Activated naive CD4-positive, alpha-beta T cell treated with anti-CD3 and anti-CD28 coated beads for 36 hours (primary cell): ENCODE measurements around the gene NEK6. TPM values are rescaled to one million over a fixed set of nuclear protein-coding genes. Genes with fewer than 3 reads are reported as not detected.

ENCODE experiments used
- CTCF ChIA-PET: fragments of 350-600 bp; sonication (Branson Sonifier 250); formaldehyde crosslinking; loops from one replicate; lab custom pipeline; 2021; ENCODE audit warnings: antibody characterized with exemption; lab: Charles Lee
- DNase-seq: peaks from one replicate; pipeline ENCODE4 v3.0.0-alpha.2; 2020
- H3K27ac Mint-ChIP-seq: one replicate; pipeline ENCODE4 v1.8.0; 2021; ENCODE audit warnings: mild to moderate bottlenecking, mixed read lengths
- H3K27me3 Mint-ChIP-seq: one replicate; pipeline ENCODE4 v1.8.0; 2021; ENCODE audit warnings: low read depth, mixed read lengths
- H3K36me3 Mint-ChIP-seq: one replicate; pipeline ENCODE4 v1.8.0; 2021; ENCODE audit warnings: low read depth, mixed read lengths
- H3K4me1 Mint-ChIP-seq: one replicate; pipeline ENCODE4 v1.8.0; 2021; ENCODE audit warnings: low read depth, mixed read lengths
- H3K4me3 Mint-ChIP-seq: one replicate; pipeline ENCODE4 v1.8.0; 2021; ENCODE audit warnings: mild to moderate bottlenecking, moderate library complexity, mixed read lengths
- H3K9me3 Mint-ChIP-seq: one replicate; pipeline ENCODE4 v1.8.0; 2021; ENCODE audit warnings: mixed read lengths
- intact Hi-C: fragments of 100-400 bp; cut with micrococcal nuclease; formaldehyde crosslinking; loops from one replicate; pipeline ENCODE4 v1.15.1; 2023
- total RNA-seq, 2 experiments: library from RNA; stranded (reverse); gene quantifications; one replicate each; pipeline ENCODE4 v1.2.3, GENCODE V29; 2021

Gene NEK6
- total RNA-seq, 2 experiments from 2014 or later, result 0.89 to 1.5 TPM

DNA sequence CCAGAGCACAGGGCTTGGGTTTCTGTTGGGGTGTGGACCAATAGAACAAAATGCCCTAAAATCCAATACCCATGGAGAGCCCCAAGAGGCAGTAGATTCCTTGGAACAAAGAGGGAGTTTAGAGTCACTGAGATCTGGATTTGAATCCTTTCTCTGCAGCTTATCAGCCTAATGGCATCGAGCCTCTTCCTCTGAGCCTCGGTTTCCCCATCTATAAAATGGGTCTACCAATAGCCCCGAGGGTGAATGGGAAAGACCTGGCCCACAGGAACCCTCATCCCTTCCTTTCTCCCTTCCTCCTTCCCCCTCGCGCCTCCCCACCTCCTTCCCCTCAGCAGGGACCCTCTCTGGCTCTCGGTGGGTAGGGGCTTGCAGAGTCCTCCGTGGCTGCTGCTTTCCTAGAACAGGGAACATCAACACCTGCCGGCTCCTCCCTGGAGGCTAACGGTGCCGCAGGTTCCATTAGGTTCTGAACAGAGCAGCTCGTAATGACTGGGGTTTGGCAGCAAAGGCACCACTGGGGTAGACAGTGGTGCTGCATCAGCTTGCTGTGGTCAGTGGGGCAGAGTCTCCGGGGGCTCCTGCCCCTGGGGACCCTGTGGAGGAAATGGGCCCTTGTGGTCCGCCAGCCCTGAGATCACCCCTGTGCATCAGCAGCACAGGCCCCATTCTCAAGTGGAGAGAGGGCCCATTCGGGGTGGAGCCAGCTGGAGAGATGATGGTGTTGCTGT, 40.3 kb downstream of the NEK6 start:
- Mint-ChIP-seq H3K27me3 (peaks cover 6% of the 10 kb centered on the region), H3K27ac (no peak overlapping the region), H3K4me1 (peaks cover 3% of the 10 kb centered on the region), H3K9me3 (no peaks in the 10 kb centered on the region), H3K4me3 (no peak overlapping the region), H3K36me3 (no peaks in the 10 kb centered on the region)
- CTCF ChIA-PET, result interaction anchor here (0.5 to 0.9 kb wide), 2 partner anchors 21 to 124 kb away, joined by 4 to 5 read pairs; no protein-coding TSS in a partner anchor
- no peak for DNase-seq
- intact Hi-C loops, result no loop called here

- H3K9me3 Mint-ChIP-seq, result no peaks in the 10 kb centered on the region
- CTCF ChIA-PET, result interaction anchor here (0.9 kb wide), 1 partner anchor 20 kb away, joined by 5 read pairs; no protein-coding TSS in a partner anchor
- peaks cover 6% of the 10 kb centered on the region for H3K27me3 Mint-ChIP-seq
- intact Hi-C loops, result no loop called here
- no peak overlapping the region for H3K4me3 Mint-ChIP-seq
- DNase-seq, result no peak
- H3K27ac Mint-ChIP-seq, result no peak overlapping the region
- H3K36me3 Mint-ChIP-seq, result no peaks in the 10 kb centered on the region
- H3K4me1 Mint-ChIP-seq, result peaks cover 3% of the 10 kb centered on the region
Observed at GRCh38 chr9:124298646-124299235, 41.0 kb downstream of the NEK6 start.

GRCh38 chr9:124299515-124300090, 41.9 kb downstream of the NEK6 start:
- peaks cover 2% of the 10 kb centered on the region for H3K4me1 Mint-ChIP-seq
- intact Hi-C loops, result no loop called here
- no peak overlapping the region for H3K4me3 Mint-ChIP-seq
- CTCF ChIA-PET, result interaction anchor here (0.5 kb wide), 1 partner anchor 82 kb away, joined by 7 read pairs; no protein-coding TSS in a partner anchor
- no peak for DNase-seq
- H3K9me3 Mint-ChIP-seq, result no peaks in the 10 kb centered on the region
- peaks cover 1% of the 10 kb centered on the region for H3K27me3 Mint-ChIP-seq
- no peaks in the 10 kb centered on the region for H3K36me3 Mint-ChIP-seq
- H3K27ac Mint-ChIP-seq, result no peak overlapping the region

GRCh38 chr9:124300312-124300711, 42.6 kb downstream of the NEK6 start:
- no peaks in the 10 kb centered on the region for H3K27me3 Mint-ChIP-seq
- no peak overlapping the region for H3K27ac Mint-ChIP-seq
- intact Hi-C loops, result no loop called here
- no peak overlapping the region for H3K4me3 Mint-ChIP-seq
- H3K4me1 Mint-ChIP-seq, result no peaks in the 10 kb centered on the region
- H3K36me3 Mint-ChIP-seq, result no peaks in the 10 kb centered on the region
- CTCF ChIA-PET, result no interaction called here
- no peaks in the 10 kb centered on the region for H3K9me3 Mint-ChIP-seq
- no peak for DNase-seq

- Mint-ChIP-seq H3K9me3 (no peaks in the 10 kb centered on the region), H3K27ac (no peak overlapping the region), H3K4me3 (no peak overlapping the region), H3K27me3 (no peaks in the 10 kb centered on the region), H3K36me3 (no peaks in the 10 kb centered on the region), H3K4me1 (no peaks in the 10 kb centered on the region)
- intact Hi-C loops, result no loop called here
- CTCF ChIA-PET, result no interaction called here
- DNase-seq, result no peak
Observed at GRCh38 chr9:124302921-124303320, 45.2 kb downstream of the NEK6 start.

GRCh38 chr9:124303762-124304161, 46.0 kb downstream of the NEK6 start:
- CTCF ChIA-PET, result no interaction called here
- Mint-ChIP-seq H3K36me3 (no peaks in the 10 kb centered on the region), H3K4me1 (no peaks in the 10 kb centered on the region), H3K27ac (no peak overlapping the region), H3K9me3 (no peaks in the 10 kb centered on the region), H3K27me3 (no peaks in the 10 kb centered on the region), H3K4me3 (no peak overlapping the region)
- DNase-seq, result no peak
- intact Hi-C loops, result no loop called here

DNA sequence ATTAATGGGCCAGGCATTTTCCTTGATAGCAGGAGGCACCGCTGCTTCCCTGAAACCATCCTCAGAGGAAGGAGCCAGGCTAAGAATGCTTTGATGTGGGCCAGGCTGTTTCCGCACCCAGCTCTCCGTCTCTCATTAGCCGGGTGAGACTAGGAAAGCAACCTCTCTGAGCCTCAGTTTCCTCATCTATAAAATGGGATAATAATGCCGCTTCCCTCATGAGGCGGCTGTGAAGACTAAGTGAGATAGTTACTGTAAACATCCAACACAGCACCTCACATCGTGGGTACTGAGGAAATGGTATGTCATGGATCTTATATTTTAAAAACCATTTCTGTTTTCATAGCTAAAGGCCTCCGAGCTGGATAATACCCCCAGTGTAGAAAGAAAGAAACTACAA, 46.5 kb downstream of the NEK6 start:
- no peaks in the 10 kb centered on the region for H3K9me3 Mint-ChIP-seq
- H3K4me1 Mint-ChIP-seq, result no peaks in the 10 kb centered on the region
- no peaks in the 10 kb centered on the region for H3K36me3 Mint-ChIP-seq

DNA sequence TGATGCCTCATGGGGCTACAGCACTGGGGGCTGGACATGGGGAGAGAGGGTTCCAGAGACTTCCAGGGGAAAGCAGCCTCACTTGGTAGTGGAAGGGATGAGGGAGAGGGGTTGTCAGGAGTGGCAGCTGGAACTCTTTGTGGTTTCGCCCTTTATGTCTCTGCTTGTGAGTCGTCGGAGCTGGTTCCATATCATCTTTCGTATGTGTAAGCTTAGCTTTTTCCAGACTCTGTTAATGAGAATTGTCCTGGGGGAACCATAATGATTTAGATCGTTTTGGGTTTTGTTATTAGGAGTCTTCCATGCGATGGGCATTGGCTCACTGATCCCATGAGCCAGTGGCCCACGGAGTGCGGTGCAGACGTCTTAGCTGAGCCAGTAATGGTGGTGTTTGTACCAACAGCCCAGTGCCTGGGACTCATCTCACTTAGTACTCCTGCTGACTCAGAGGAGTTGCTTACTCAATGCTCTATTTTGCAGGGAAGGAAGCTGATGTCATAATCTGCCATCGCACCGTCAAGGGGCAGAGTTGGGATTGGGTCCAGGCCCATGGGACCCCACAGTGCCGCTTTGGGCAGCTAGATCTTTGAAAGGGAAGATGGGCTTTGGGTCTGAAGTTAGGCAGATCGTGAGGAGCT, 48.5 kb downstream of the NEK6 start:
- CTCF ChIA-PET, result interaction anchor here (1.4 kb wide), 1 partner anchor 179 kb away, joined by 3 read pairs; no protein-coding TSS in a partner anchor
- intact Hi-C loops, result no loop called here
- H3K36me3 Mint-ChIP-seq, result no peaks in the 10 kb centered on the region
- H3K4me1 Mint-ChIP-seq, result no peaks in the 10 kb centered on the region
- no peaks in the 10 kb centered on the region for H3K9me3 Mint-ChIP-seq
- H3K4me3 Mint-ChIP-seq, result no peak overlapping the region
- H3K27me3 Mint-ChIP-seq, result no peaks in the 10 kb centered on the region
- no peak overlapping the region for H3K27ac Mint-ChIP-seq
- DNase-seq, result no peak

More for the DNA sequence above, 46.5 kb downstream of the NEK6 start:
- intact Hi-C loops, result no loop called here
- DNase-seq, result no peak
- no peak overlapping the region for H3K4me3 Mint-ChIP-seq
- no peak overlapping the region for H3K27ac Mint-ChIP-seq
- CTCF ChIA-PET, result no interaction called here
- no peaks in the 10 kb centered on the region for H3K27me3 Mint-ChIP-seq

DNA sequence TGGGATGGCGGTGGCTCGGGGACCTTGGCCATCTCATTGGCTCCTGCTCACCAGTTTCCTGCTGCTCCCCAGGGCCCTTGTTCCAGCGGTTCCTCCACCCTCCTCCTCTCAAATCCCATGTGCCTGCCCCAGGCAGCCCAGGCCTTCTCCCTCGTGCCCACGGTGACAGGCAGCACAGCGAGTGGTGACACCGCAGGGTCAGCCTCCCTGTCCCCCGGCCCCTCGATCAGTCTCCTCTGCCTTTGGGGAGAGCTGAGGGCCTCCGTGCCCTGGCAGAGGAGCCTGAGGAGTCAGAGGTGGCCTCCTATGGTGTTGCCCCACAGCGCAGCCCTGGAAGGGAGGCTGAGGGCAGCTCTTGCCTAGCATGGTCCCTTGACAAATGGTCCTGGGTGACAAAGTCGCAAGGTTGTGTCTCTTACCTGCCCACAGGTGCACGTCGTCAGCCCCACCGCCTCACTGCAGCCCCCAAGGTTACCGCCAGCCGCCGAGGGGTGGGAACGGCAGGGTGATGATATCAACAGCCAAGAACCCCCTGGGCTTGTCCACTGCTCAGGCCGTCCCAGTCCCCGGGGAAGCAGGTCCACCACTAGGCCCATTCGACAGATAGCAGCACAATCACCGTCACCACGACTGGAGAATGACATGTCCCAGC, 49.8 kb downstream of the NEK6 start:
- Mint-ChIP-seq H3K27ac (no peak overlapping the region), H3K27me3 (no peaks in the 10 kb centered on the region), H3K4me1 (no peaks in the 10 kb centered on the region), H3K4me3 (no peak overlapping the region), H3K36me3 (no peaks in the 10 kb centered on the region), H3K9me3 (no peaks in the 10 kb centered on the region)
- CTCF ChIA-PET, result no interaction called here
- intact Hi-C loops, result no loop called here
- no peak for DNase-seq

- no peak for DNase-seq
- H3K36me3 Mint-ChIP-seq, result no peaks in the 10 kb centered on the region
- H3K27ac Mint-ChIP-seq, result no peak overlapping the region
- H3K27me3 Mint-ChIP-seq, result no peaks in the 10 kb centered on the region
- no peaks in the 10 kb centered on the region for H3K4me1 Mint-ChIP-seq
- H3K4me3 Mint-ChIP-seq, result no peak overlapping the region
- CTCF ChIA-PET, result interaction anchor here (0.7 kb wide), 1 partner anchor 69 kb away, joined by 4 read pairs; no protein-coding TSS in a partner anchor
- H3K9me3 Mint-ChIP-seq, result no peaks in the 10 kb centered on the region
- intact Hi-C loops, result no loop called here
Observed at GRCh38 chr9:124308606-124309491, 51.1 kb downstream of the NEK6 start.

DNA sequence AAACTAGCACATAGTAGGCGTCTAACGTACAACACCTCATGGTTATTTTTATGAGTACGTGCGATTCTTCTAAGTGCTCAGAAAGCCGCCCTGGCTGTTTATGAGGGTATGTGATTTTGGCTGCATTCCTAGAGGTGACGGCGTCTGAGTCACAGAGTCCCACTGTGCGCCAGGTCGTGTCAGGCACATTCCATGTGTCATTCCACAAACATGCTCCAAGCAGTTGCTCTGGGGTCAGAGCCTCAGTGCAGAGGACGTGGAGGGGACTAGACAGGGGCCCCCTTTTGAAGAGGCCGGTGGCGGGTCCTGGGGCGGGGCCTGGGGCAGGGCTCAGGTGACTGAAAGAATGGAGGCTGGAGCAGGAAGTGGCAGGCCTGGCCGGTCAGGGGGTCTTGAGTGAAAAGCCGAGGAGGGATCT, 51.9 kb downstream of the NEK6 start:
- no peak overlapping the region for H3K4me3 Mint-ChIP-seq
- no peaks in the 10 kb centered on the region for H3K36me3 Mint-ChIP-seq
- H3K4me1 Mint-ChIP-seq, result no peaks in the 10 kb centered on the region
- intact Hi-C loops, result no loop called here
- CTCF ChIA-PET, result no interaction called here
- no peaks in the 10 kb centered on the region for H3K27me3 Mint-ChIP-seq
- DNase-seq, result no peak
- no peaks in the 10 kb centered on the region for H3K9me3 Mint-ChIP-seq
- no peak overlapping the region for H3K27ac Mint-ChIP-seq
